Measurements from ENCODE around the gene CCR2.

GRCh38 chr3:46348823-46349482, 5.0 kb upstream of the CCR2 start:
- TF ChIP-seq CTCF (conservative IDR thresholded peaks at IDR 0.05; ENCODE audit: low read length) = no peak
- peak; percentile 17; the same call in 1 of the 2 replicates for TF ChIP-seq EZH2phosphoT487 (IDR thresholded peaks at IDR 0.05; ENCODE audit: borderline replicate concordance)
